Measurements from ENCODE around the gene PHOSPHO2.

Gene PHOSPHO2

GRCh38 chr2:169653636-169654035 is 40.6 kb upstream of the PHOSPHO2 start:
- TF ChIP-seq RARB (CRISPR knock-in tag; IDR thresholded peaks at IDR 0.05) (no peak), ZFP3 (CRISPR knock-in tag; IDR thresholded peaks at IDR 0.05) (no peak), BACH2 (CRISPR knock-in tag; IDR thresholded peaks at IDR 0.05; ENCODE audit: borderline replicate concordance) (no peak), SNAI2 (CRISPR knock-in tag; IDR thresholded peaks at IDR 0.05) (no peak)
- TF ChIP-seq, protein P1, sequence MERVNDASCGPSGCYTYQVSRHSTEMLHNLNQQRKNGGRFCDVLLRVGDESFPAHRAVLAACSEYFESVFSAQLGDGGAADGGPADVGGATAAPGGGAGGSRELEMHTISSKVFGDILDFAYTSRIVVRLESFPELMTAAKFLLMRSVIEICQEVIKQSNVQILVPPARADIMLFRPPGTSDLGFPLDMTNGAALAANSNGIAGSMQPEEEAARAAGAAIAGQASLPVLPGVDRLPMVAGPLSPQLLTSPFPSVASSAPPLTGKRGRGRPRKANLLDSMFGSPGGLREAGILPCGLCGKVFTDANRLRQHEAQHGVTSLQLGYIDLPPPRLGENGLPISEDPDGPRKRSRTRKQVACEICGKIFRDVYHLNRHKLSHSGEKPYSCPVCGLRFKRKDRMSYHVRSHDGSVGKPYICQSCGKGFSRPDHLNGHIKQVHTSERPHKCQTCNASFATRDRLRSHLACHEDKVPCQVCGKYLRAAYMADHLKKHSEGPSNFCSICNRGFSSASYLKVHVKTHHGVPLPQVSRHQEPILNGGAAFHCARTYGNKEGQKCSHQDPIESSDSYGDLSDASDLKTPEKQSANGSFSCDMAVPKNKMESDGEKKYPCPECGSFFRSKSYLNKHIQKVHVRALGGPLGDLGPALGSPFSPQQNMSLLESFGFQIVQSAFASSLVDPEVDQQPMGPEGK (CRISPR knock-in tag; IDR thresholded peaks at IDR 0.05; ENCODE audit: borderline replicate concordance), result no peak
- ATAC-seq, result no peak

GRCh38 chr2:169656164-169656563 is 38.1 kb upstream of the PHOSPHO2 start:
- TF ChIP-seq, protein P1 (CRISPR knock-in tag; IDR thresholded peaks at IDR 0.05; ENCODE audit: borderline replicate concordance), result no peak
- TF ChIP-seq CSDC2 (CRISPR knock-in tag; IDR thresholded peaks at IDR 0.05), result no peak
- no peak for ATAC-seq

GRCh38 chr2:169658877-169659276 is 35.4 kb upstream of the PHOSPHO2 start:
- TF ChIP-seq, protein P2, sequence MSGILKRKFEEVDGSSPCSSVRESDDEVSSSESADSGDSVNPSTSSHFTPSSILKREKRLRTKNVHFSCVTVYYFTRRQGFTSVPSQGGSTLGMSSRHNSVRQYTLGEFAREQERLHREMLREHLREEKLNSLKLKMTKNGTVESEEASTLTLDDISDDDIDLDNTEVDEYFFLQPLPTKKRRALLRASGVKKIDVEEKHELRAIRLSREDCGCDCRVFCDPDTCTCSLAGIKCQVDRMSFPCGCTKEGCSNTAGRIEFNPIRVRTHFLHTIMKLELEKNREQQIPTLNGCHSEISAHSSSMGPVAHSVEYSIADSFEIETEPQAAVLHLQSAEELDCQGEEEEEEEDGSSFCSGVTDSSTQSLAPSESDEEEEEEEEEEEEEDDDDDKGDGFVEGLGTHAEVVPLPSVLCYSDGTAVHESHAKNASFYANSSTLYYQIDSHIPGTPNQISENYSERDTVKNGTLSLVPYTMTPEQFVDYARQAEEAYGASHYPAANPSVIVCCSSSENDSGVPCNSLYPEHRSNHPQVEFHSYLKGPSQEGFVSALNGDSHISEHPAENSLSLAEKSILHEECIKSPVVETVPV (CRISPR knock-in tag; IDR thresholded peaks at IDR 0.05), result no peak
- TF ChIP-seq ZNF565 (CRISPR knock-in tag; conservative IDR thresholded peaks at IDR 0.05; ENCODE audit: low read depth), result no peak
- TF ChIP-seq, protein P1 (CRISPR knock-in tag; IDR thresholded peaks at IDR 0.05; ENCODE audit: borderline replicate concordance), result no peak
- no peak for TF ChIP-seq ZNF70 (CRISPR knock-in tag; IDR thresholded peaks at IDR 0.05)
- ATAC-seq, result no peak

- TF ChIP-seq ZNF565 (CRISPR knock-in tag; conservative IDR thresholded peaks at IDR 0.05; ENCODE audit: low read depth) (no peak), ESRRG (CRISPR knock-in tag; IDR thresholded peaks at IDR 0.05) (no peak), ZFP30 (CRISPR knock-in tag; IDR thresholded peaks at IDR 0.05) (no peak), ISL1 (CRISPR knock-in tag; IDR thresholded peaks at IDR 0.05) (no peak), RARB (CRISPR knock-in tag; IDR thresholded peaks at IDR 0.05) (no peak), SNAI2 (CRISPR knock-in tag; IDR thresholded peaks at IDR 0.05) (no peak), PPARA (CRISPR knock-in tag; IDR thresholded peaks at IDR 0.05; ENCODE audit: borderline replicate concordance) (no peak), GLIS3 (CRISPR knock-in tag; IDR thresholded peaks at IDR 0.05) (no peak), BACH2 (CRISPR knock-in tag; IDR thresholded peaks at IDR 0.05; ENCODE audit: borderline replicate concordance) (no peak), ZNF8 (CRISPR knock-in tag; IDR thresholded peaks at IDR 0.05) (no peak), ARNTL (CRISPR knock-in tag; IDR thresholded peaks at IDR 0.05; ENCODE audit: borderline replicate concordance, low read depth) (no peak), ZFP3 (CRISPR knock-in tag; IDR thresholded peaks at IDR 0.05) (no peak), OSR1 (CRISPR knock-in tag; IDR thresholded peaks at IDR 0.05) (no peak), TCF4 (CRISPR knock-in tag; IDR thresholded peaks at IDR 0.05; ENCODE audit: borderline replicate concordance) (no peak), TSHZ2 (CRISPR knock-in tag; IDR thresholded peaks at IDR 0.05) (no peak), TOX (CRISPR knock-in tag; IDR thresholded peaks at IDR 0.05; ENCODE audit: borderline replicate concordance) (no peak)
- TF ChIP-seq, protein P2 (CRISPR knock-in tag; IDR thresholded peaks at IDR 0.05), result no peak
- TF ChIP-seq, protein P1 (CRISPR knock-in tag; IDR thresholded peaks at IDR 0.05; ENCODE audit: borderline replicate concordance), result no peak
- TF ChIP-seq, protein P3, sequence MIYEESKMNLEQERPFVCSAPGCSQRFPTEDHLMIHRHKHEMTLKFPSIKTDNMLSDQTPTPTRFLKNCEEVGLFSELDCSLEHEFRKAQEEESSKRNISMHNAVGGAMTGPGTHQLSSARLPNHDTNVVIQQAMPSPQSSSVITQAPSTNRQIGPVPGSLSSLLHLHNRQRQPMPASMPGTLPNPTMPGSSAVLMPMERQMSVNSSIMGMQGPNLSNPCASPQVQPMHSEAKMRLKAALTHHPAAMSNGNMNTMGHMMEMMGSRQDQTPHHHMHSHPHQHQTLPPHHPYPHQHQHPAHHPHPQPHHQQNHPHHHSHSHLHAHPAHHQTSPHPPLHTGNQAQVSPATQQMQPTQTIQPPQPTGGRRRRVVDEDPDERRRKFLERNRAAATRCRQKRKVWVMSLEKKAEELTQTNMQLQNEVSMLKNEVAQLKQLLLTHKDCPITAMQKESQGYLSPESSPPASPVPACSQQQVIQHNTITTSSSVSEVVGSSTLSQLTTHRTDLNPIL (CRISPR knock-in tag; IDR thresholded peaks at IDR 0.05; ENCODE audit: low read depth), result no peak
- ATAC-seq, result no peak
These were observed 34.9 kb upstream of the PHOSPHO2 start for GRCh38 chr2:169659320-169659719.

Data from SK-N-SH treated with all-trans-retinoic acid at 6 μM for 48 hours (cell line).